HG02885 (cell line): Measurements from ENCODE around the gene RCOR1.
"Not testable (repeated sequence)": the region's sequence is repeated elsewhere in the genome, so short reads cannot be mapped to it uniquely, and the experiment has no call there.

Experiments used
- ATAC-seq: cut with Tn5 transposase; IDR thresholded peaks from one replicate; pipeline ENCODE4 v1.9.1; 2021; ENCODE audit warnings: mild to moderate bottlenecking; ENCODE audit not compliant: unreplicated experiment, poor library complexity

RCOR1 gene

DNA sequence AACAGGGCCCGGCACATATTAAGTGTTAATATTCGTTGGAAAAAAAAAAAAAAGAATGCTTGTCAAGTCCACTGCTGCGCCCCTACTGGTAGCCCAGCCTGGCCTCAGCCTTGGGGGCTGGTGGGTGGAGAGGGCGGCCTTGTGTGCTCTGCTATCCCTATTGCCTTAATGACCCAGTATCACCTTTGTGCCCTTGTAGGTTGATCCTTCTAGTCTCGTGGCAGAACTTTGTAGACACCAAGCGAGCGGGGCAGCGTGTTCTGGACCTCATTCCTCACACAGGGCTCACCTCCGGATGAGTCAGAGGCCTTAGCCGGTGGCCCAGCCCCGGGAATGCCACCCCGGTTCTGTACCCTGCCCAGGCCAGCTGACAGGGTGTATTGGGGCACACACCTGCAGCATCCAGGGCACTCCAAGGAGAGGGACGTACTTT is 1.8 kb upstream of the RCOR1 start:
- ATAC-seq: no peak

DNA sequence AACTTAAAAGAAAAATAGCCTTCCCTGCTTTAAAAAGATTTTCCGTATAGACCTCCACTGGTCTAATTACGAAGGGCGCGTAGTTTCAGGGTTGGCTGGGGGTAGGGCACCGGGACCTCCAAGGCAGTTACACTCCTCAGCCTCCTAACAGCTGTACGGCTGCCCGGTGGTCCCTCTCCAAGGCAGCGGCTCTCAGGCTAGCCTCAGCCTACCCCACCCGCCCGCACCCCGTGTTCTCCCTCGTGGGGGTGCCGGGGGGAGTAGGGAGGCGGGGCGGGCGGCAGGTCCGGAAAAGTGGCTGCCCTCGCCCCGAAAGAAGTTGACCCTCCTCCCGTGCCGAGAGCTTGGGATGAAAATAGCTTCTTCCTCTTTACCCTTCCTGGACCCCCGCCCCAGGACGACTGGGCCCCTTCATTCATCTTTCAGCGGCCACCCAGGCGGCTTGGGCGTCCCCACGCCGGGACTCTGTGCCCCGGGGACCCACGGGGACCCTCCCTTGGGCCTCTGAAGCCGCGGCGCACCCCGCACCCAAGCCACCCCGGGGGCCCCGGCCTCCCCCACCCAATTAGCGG is 991 bp upstream of the RCOR1 start:
- ATAC-seq: peak; percentile 2

DNA sequence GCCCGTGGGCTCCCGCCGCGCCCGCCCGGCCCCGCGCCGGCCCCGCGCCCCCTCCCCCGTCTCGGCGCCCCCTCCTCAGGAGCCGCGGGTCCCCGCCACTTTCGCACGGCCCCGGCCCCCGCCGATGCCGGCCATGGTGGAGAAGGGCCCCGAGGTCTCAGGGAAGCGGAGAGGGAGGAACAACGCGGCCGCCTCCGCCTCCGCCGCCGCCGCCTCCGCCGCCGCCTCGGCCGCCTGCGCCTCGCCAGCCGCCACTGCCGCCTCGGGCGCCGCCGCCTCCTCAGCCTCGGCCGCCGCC is 263 bp downstream of the RCOR1 start:
- peak; percentile 7 for ATAC-seq

DNA sequence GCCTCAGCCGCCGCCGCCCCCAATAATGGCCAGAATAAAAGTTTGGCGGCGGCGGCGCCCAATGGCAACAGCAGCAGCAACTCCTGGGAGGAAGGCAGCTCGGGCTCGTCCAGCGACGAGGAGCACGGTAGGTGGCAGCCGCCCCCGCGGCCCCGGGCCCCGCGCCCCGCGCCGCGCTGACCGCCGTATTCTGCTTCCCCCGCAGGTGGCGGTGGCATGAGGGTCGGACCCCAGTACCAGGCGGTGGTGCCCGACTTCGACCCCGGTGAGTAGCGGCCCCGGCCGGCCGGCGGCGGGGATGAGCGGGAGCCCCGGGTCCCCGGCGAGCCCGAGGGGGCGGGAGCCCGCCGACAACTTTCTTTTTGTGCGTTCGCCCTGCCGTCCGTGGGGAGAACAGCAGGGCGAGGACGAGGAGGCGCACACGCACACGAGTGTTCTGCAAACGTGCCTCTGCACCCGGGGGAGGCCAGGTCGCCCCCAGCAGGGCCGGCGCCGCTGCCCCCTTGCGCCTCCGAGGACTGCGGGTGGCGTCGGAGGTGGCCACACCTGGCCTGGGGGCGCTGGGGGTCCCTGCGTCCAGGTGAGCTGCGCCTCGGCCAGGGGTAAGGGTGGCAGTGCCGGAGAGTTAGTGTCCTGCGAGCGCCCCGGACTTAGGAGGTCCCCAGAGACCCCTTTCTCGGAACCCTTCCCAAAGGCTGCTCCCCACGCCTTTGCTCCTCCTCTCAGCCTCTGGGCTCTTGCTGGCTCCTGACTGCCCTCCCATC is 794 bp downstream of the RCOR1 start:
- peak; percentile 14 for ATAC-seq

DNA sequence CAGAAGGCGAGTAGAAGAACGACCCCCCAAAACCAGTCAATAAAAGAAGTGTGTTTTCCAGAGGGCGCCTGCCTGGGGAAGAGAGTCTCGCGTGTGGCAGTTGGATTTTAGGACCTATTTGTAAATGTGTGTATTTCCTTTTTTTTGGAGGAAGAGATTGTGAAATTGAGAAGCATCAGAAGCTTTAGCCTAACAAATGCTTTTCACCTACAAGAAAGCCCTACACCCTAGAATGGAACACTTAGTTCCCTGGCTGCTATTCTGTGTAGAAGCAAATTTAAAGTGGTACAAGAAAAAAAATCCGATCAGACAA is 1.3 kb downstream of the RCOR1 start:
- no peak for ATAC-seq

DNA sequence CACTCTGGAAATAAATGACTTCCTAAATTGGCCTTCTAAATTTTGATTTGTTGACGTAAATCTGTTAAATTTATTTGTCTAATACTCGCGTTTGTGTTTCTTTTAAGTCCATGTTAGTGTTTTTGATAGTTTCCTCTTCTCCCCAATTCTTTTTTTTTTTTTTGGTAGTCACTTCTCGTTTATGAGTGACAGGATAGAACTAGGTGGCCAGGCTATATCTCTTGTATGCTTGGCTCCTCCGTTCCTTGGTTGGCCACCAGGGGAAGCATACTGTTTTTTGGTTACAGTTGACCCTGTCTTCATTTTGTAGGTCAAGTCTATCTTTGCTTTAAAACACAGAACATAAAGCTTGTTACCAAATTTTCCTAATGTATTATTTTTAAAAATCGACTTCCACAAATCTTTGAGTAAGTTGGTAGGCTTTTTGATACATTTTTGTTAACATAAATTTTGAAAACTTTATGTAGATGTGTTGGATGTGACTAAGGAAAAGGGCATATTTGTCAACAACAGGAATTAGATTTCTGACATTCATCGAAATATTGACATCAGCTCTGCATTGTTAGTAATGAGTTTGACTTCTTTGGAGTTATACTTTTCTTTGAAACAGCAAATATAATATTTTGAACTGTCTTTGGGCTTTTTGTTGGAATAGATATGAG is 2.2 kb downstream of the RCOR1 start:
- peak; percentile 27 for ATAC-seq

DNA sequence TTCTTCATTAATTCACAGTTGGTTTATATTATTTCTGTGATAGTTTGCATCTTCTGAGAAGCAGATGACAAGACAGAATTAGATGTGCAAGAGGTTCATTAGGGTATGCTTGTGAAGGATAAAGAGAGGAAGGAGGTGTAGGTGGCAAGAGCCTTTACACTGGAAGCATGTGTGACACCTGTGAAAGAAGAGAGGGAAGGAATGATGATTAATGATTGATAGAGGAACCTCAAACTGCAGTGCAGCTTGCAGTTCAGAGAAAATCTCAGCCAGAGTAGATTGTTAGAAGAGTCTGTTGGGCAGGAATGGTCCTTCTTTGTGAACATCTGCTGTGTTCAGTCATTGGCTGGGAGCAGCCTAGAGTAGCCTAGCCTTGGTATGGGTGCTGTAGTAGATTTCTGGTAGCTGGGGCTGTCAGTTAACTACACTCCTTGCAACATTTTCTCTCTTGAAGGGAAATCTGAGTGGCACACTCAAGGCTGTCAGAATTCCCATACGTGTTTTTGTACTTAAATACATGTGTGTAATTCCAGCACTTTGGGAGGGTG is 9.0 kb downstream of the RCOR1 start:
- ATAC-seq: no peak

DNA sequence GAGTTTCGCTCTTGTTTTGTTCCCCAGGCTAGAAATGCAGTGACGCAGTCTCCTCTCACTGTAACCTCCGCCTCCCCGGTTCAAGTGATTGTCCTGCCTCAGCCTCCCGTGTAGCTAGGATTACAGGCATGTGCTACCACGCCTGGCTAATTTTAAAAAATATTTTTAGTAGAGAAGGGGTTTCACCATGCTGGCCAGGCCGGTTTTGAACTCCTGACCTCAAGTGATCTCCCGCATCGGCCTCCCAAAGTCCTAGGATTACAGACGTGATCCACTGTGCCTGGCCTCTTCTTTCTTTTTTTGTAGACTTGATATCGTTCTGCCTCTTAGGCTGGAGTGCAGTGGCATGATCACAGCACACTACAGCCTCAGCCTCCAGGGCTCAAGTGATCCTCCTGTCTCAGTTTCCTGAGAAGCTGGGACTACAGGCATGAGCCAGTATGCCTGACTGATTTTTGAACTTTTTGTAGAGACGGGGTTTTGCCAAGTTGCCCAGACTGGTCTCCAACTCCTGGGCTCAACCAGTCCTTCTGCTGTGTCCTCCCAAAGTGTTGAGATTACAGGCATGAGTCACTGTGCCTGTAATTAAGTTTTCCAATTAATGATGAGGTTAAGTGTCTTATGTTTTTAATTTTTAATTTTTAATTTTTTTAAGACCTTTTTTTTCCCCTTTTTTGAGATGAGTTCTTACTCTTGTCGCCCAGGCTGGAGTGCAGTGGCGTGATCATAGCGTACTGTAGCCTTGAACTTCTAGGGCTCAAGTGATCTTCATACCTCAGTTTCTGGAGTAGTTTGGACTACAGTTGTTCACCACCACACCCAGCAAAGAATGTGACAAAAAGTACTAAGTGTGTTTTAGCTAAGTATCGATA is 10.2 kb downstream of the RCOR1 start:
- no peak for ATAC-seq

DNA sequence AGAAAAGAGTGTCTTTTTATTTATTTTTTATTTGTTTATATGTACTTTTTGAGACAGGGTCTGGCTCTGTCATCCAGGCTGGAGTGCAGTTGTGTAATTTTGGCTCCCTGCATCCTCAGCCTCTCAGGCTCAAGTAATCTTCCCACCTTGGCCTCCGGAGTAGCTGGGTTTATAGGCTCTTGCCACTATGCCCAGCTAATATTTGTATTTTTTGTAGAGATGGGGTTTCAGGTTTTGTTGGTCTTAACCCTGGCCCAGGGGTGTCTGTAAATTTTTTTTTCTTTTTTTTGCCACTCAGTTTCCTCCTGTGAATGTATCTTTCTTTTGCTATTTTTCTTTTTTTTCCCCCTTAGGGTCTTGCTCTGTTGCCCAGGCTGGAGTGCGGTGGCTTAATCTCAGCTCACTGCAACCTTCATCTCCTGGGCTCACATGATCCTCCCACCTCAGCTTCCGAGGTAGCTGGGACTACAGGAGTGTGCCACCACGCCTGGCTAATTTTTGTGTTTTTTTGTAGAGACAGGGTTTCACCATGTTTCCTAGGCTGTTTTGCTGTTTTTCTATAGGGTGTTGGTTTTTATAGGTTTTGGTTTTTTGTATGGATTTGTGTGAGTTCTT is 11.0 kb downstream of the RCOR1 start:
- ATAC-seq: no peak

DNA sequence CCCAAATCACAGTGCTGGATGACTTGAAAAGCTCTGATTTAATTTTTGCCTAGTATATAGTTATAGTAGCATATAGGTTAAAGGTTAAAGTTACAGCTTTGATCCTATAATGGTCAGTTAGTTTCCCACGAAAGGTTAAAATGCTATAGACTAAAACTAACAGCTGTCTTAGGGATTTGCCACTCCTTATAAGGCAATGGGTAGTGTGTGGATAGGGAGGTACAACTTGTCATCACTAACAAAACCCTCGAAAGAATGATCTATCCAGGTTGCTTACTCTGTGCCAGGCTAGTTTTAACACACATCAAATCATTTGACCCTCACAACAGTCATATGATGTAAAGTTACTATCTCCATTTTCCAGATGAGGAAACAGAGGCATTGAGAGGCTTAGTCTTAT is 11.7 kb downstream of the RCOR1 start:
- no peak for ATAC-seq

DNA sequence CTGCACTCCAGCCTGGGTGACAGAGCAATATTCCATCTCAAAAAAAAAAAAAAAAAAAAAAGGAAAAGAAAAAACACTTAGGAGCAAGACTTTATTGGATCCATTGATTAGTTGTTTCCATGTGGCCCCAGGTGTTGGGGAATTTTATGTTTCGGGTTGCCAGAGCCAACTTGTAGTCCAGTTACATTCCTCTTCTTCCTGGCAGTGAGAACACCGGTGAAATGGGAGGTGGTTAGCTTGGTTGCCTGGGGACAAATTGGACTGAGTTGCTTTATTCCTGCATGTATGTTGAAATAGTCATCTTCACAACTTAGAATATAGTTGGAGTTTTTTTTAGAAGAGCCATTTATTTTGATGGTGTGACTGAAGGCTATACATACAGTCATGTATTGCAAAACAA is 12.6 kb downstream of the RCOR1 start:
- ATAC-seq: no peak

DNA sequence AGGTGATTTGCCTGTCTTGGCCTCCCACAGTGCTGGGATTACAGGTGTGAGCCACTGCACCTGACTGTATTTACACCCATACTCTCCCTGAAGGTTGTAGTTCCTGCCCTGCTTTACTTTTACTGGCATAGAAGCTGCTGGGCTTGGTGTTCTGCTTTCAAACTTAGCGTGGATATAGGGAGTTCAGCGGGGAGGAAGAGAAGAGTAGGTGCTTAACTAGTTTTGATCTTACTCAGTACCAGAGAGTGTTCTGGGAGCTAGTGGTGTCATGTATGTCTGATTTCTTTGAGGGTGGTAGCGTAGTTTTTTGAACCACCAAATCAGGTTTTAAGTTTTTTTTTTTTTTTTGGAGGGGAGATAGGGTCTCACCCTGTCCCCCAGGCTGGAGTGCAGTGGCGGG is 13.8 kb downstream of the RCOR1 start:
- peak; percentile 58 for ATAC-seq

DNA sequence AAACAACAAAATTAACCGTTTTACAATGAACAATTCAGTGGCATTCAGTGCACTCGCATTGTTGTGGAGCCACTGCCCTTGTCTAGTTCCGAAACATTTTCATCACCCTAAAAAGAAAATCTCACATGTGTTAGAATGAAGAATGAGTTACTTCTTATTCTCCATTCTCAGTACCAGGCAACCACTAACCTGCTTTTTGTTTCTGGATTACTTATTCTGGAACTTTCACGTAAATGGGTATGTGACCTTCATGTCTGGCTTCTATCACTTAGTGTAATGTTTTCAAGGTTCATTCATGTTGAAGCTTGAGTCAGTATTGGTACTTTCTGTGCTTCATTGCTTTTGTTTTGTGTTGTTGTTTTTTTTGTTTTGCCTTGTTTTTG is 15.6 kb downstream of the RCOR1 start:
- peak; percentile 53 for ATAC-seq

DNA sequence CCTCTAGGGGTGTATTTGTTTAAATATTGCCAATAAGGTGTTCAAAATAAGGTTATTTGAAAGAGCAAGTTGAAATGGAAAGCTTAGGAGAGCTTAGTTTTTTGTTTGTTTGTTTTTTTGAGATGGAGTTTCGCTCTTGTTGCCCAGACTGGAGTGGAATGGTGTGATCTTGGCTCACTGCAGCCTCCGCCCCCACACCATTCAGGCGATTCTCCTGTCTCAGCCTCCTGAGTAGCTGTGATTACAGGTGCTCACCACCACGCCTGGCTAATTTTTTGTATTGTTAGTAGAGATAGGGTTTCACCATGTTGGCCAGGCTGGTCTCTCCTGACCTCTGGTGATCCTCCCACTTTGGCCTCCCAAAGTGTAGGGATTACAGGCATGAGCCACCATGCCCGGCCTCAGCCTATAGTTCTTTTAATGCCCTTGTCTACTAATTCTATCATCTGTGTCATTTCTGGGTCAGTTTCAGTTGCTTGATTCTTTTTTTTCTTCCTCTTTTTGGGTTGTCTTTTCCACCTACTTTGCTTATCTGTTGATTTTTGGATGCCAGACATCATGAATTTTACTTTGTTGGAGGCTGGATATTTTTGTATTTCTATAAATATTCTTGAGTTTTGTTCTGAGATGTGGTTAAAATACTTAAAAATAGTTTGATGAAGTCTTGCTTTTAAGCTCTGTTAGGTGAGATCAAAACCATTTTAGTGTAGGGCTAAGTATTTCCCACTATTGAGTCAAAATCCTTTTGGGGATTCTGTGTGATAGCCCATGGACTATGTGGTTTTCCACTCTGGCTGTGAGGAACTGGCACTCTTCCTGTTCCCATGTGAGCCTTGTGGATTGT is 18.7 kb downstream of the RCOR1 start:
- no peak for ATAC-seq

DNA sequence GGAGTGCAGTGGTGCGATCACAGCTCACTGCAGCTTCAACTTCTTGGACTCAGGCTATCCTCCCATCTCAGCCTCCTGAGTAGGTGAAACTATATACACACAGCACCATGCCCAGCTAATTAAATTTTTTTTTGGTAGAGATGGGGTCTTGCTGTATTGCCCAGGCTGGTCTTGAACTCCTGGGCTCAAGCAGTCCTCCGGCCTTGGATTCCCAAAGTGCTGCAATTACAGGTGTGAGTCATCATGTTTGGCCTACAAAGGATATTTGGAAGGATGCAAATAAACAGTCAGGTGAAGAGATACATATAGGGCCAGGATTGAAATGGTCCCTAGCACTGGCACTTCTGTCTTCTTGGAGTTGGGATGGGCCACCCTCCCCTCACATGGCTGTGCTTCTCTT is 23.9 kb downstream of the RCOR1 start:
- no peak for ATAC-seq

DNA sequence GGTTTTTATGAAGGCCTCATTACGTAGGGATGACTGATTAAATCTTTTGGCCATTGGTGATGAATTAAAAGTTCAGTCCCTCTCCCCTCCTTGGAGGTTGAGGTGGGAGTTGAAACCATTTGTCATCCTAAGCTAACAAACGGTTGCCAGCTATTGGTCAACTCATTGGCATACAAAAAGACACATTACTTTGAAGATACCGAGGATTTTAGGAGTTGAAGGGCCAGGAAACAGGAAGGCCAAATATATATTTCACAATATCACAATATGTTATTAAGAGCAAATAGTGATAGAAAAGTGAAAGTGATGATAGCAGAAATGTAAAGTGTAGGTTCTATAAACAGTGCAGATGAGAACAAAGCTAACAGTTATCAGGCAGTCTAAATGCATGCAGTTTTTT is 24.4 kb downstream of the RCOR1 start:
- ATAC-seq: no peak

DNA sequence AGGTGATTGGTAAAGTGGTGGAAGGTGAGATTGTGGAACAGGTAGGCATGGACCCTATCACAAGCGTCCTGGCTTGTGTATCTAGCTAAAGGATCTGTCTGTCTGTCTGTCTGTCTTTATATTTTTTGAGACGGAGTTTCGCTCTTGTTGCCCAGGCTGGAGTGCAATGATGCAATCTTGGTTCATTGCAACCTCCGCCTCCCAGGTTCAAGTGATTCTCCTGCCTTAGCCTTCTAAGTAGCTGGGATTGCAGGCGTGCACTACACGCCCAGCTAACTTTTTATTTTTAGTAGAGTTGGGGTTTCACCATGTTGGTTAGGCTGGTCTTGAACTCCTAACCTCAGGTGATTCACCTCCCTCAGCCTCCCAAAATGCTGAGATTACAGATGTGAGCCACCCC is 26.6 kb downstream of the RCOR1 start:
- ATAC-seq: not testable (repeated sequence)

DNA sequence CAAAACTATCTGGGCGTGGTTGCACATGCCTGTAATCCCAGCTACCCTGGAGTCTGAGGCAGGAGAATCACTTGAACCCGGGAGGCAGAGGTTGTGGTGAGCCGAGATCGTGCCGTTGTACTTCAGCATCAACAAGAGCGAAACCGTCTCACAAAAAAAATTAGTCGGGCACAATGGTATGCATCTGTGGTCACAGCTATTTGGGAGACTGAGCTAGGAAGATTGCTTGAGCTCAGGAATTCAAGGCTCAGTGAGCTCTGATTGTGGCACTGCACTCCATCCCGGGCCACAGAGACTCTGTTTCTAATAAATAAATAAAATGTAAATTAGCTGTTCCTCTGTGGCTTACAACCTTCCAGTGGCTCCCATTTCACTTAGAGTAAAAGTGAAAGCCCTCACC is 28.0 kb downstream of the RCOR1 start:
- ATAC-seq: no peak

DNA sequence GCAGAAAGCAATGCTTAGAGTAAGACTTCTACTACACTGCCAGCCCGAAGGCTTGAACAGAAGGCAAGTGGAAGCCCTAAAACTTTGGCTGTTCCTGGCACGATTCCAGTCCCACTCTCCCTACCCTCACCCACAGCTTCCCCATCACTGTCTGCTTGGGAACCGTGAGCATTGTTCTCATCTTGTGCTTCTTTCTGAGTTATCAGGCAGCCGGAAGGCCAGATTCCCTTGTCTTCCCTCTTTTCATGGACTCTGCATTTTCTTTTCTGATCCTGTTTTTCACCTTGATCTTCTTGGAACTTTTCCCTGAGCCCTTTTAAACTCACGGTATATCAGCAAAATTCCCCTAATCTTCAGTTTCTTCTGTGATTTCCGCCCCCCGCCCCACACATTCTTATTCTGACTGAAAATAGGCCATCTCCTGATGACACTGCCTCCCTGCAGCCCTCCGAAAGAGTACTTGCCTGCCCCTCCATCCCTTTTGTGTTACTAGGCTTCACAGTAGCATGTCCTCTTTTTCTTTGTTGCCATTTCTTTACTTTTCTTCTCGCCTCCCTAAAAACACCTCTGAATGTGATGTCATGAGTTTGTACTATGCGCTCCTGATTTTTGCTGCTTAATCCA is 29.9 kb downstream of the RCOR1 start:
- ATAC-seq: no peak
